IPS-18c (cell line): ENCODE data around the gene LRRC72.

ENCODE experiments used
- H3K4me3 ChIP-seq: 2 replicates; pipeline ENCODE4 v1.7.0; 2013; ENCODE audit warnings: low read depth, mild to moderate bottlenecking, low read length, moderate library complexity; ENCODE audit not compliant: insufficient read depth
- H3K9me3 ChIP-seq: one replicate; pipeline ENCODE4 v1.6.1; 2013; ENCODE audit warnings: mild to moderate bottlenecking, low read length, moderate library complexity; ENCODE audit not compliant: control insufficient read depth, insufficient read depth

LRRC72 gene

DNA sequence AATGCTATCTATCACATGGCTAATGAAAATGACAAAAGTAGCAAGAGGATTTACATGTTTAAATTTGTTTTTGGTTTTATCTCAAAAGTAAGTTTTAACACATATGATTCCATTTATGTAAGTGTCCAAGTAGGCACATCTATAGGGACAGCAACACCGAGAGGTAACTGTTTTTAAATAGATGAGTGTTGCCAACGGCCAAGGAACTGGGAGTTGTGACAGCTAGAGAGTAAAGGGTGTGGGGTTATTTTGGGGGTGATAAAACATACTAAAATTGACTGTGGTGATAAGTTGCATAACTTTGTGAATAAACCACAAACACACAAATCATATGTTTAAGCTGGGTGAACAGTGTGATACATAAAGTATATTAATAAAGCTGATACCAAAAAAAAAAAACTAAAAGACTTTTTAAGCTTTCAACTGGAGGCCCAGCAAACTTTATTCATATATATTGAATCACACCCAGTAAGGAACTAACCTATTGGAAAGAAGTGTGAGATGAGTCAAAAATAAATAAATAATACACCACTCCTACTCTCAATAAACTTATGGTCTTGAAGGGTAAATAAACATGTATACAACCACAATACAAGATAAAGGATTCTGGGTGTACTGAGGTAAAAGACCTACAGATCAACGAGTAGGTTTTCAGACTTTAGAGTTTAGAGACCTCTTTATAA lies 33.0 kb downstream of the LRRC72 start:
- H3K4me3 ChIP-seq: no peak overlapping the region
- no peaks in the 10 kb centered on the region for H3K9me3 ChIP-seq

DNA sequence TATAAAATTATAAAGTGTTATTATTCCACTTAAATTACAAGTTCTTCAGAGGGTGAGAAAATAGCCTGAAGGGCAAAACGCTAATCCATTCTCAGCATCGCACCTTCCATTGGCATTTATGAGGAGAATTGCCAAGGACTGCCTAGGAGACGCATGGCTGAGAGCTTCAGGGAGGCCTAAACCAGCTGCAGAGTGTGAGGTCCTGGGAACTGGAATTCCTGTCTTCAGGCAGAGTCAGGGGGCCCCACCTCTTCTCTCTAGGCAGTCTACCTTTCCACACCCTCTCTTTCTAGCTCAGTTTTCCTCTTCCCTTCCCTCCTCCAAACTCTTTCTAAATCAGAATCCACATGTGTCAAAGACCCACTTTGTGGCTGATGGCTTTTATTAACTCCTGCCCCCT lies 35.3 kb downstream of the LRRC72 start:
- Histone ChIP-seq H3K4me3 (no peak overlapping the region), H3K9me3 (no peaks in the 10 kb centered on the region)

DNA sequence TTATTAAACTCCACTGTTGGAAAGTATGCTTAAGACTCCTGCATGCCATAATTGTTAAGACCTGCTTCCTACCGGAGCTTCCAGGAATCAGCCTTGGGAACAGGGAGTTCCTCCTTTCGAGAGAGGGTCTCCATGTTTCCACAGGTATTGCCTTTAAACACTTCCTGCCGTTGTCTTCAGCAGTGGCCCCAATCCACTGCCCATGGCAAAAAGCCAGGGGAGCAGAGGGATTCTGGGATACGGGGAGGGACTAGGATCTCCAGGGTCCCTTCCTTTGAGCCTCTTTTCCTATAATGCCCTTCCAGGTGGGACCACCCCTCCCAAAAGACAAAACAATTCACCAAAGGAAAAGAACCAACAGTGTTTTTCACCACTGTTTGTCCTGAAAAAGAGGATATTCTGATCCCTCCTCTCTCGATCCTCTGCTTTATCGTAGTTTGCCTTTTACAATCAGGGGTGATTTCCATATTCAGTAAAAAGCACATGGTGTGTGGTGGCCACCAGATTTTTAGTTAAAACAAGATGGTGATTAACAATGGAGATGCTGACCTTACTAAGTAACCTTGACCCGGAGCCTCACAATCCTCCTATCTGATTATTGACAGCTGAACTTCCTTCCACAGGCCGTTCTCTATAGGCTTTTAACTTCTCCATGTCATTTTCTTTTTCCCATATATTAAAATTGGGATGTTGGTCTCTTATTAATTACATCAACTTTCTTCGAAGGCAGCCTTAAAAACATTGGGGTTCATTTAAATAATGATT lies 36.0 kb downstream of the LRRC72 start:
- no peak overlapping the region for H3K4me3 ChIP-seq
- H3K9me3 ChIP-seq: no peaks in the 10 kb centered on the region

DNA sequence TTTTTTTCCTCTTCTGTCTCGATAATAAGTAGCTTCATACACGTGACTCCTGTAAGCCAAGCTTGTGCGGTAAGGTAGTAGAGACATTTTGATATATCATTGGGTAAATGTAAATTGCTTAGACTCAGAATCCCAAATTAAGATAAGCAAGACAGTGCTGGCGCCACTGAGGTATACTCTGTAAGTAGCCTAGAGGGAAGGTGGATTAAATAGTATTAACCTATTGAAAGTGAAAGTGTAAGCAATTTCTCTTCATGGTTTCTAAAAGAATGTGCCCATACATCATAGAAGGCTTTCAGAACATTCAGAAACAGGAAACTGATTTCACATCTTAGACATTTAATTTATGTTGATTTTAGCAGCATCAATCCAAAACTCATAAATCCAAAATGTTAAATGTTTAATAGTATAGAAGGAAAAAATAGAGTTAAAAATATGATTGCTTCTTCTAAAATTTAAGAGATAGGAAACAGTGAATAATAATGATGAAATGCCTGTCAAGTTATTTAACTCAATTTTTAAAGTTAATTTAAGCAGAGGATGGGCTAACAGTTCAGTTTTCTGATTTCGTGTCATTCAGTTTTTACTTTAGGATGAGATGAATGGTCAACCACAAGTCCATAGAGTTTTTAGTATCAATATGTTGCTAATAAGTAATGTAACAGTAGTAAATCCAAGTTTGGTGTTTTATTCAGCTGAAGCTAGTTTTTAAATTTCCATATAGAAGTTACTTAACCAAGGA lies 36.8 kb downstream of the LRRC72 start:
- no peak overlapping the region for H3K4me3 ChIP-seq
- H3K9me3 ChIP-seq: no peaks in the 10 kb centered on the region

DNA sequence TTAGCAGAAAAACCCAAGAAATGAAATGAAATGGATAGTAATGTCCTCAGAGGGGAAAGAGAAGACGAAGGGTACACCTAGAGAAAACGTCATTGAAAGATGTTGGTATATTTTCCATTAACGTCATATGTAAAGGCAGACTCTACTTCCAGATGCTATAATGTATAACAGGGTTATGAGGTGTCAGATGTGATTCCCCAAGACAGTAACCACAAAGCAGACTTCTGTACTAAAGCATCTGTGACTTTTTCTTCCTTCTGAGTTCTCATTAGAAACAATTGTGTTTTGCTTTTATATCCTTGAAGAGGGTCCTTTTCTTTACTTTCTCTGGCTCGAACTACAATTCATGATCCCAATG lies 37.4 kb downstream of the LRRC72 start:
- no peak overlapping the region for H3K4me3 ChIP-seq
- no peaks in the 10 kb centered on the region for H3K9me3 ChIP-seq

DNA sequence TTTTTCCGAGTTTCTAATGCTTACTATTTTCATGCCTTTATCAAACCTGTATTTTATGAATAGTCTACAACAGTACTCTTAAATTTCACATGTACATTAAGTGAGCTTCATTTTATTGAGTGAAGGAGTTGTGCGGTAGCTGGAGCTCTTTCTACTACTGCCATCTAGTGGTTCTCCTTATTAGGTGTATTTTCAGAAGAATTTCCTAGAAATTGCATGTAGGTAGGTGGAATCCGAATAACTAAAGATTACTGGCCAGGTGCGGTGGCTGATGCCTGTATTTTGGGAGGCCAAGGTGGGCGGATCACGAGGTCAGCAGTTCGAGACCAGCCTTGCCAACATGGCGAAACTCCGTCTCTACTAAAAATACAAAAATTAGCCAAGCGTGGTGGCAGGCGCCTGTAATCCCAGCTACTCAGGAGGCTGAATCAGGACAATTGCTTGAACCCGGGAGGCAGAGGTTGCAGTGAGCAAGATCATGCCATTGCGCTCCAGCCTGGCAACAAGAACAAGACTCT lies 38.3 kb downstream of the LRRC72 start:
- Histone ChIP-seq H3K9me3 (no peaks in the 10 kb centered on the region), H3K4me3 (no peak overlapping the region)

DNA sequence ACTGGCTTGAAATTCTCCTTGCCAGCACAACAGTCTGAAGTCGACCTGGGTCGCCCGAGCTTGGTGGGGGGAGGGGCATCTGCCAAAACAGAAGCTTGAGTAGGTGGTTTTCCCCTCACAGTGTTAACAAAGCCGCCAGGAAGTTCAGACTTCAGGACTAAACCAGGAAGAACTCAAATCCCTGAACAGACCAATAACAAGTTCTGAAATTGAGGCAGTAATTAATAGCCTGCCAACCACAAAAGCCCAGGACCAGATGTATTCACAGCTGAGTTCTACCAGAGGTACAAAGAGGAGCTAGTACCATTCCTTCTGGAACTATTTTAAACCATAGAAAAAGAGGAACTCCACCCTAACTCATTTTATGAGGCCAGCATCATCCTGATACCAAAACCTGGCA lies 45.3 kb downstream of the LRRC72 start:
- Histone ChIP-seq H3K9me3 (no peaks in the 10 kb centered on the region), H3K4me3 (no peak overlapping the region)

DNA sequence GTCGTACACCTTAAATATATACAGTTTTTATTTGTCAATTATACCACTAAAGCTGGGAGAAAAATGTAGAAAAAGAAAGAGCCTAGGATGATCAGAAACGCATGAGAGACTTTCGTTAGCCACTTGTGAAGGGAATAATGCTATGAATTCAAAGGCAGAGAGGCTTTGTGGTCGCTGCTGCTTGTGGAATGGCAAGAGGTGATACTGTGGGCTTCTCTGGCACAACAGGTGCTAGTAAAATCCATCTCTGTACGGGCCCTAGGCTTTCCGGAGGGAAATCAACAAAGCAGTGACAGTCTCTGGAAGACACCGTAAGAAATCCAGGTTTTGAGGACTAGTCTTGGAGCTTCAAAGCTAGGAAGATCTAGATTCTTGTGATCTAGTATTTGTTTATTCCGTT lies 52.6 kb downstream of the LRRC72 start:
- H3K9me3 ChIP-seq: no peaks in the 10 kb centered on the region
- H3K4me3 ChIP-seq: no peak overlapping the region

DNA sequence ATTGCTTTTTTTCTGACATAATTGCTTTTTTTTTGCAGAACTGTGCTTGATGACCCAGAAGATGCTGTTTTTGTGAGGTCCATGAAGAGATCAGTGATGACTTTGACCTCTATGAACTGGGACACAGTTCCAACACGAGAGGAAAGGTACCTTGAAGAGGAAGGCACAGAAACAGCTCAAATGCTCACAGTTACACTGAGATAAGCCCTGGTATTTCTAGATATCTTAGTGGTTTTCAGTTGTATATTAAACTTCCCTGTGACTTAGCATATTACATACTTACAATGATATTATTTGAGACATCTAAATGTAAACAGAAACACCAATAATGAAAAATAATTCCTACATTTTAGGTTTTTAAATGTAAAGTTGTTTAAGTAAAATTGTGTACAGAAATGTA lies 54.7 kb downstream of the LRRC72 start:
- Histone ChIP-seq H3K4me3 (no peak overlapping the region), H3K9me3 (no peaks in the 10 kb centered on the region)

DNA sequence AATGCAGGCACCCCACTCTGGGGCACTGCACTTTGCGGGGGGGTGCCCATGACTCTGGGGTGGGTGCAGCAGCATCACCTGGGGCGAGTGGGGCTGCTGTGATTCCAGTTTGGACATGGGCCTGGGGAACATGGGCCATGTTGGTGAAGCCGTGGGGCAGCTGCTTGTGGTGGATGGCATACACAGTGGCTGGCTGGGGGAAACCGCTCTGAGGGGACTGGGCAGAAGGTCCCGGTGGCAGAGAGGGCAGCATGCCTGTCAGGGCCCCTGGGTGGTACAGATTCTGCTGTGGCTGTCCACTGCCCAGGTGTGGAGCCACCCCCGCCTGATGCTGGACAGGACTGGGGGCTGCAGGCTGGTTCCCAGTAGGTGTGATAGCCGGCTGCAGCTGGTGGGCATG lies 57.2 kb downstream of the LRRC72 start:
- H3K9me3 ChIP-seq: no peaks in the 10 kb centered on the region
- no peak overlapping the region for H3K4me3 ChIP-seq

DNA sequence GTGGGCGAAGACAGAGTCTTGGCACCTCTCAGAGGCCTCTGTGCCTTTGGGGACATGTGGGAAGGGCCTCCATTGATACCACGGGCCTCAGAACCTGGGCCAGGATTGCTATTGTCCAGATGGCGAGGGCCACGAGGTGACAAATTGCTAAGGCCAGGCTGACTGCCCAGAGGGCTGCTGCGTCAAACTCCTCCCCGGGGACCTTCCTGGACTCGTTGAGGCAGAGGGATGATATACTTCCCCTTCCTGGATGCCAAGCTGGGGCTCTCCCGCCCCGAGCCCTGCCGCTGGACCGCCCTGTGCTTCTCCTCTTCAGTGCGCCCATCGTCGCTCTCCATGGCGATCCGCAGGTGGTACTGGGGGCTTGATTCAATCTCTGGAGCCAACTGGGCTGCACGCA lies 58.9 kb downstream of the LRRC72 start:
- no peaks in the 10 kb centered on the region for H3K9me3 ChIP-seq
- no peak overlapping the region for H3K4me3 ChIP-seq

DNA sequence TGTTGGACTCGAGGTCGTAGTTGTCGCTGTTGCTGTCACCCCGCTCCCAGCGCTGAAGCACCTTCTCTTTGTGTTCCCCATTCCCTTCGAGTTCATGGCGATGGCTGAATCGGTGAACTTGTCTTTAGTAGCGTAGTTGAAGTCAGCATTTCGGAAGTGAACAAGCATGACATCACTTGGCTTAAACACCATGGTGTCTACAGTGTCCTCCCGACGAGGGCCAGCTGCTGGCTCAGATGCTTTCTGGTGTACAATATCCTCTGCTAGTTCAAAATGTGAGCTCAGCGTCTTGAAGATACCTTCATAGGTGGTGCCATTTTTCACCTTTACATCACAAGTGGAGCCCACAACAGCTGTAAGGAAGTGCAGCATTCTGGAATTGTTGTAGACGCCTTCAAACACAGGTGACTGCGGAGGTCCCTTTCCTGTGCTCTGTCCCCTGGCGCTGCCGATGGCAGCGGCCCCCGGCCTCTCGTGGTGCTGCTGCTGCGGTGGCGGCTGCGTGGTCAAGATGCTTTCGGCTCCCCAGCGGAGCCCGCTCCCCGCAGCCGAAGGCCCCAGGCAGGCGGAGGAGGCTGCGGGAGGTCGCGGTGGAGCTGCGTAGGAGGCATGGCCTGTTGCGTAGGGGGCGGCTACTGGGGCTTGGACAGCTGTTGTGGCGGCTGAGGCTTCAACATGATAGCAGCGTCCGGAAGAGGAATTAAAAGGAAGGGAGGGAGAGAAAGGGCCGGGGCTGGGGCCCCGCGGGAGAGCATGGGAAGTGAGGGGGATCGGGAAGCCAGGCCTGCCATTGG lies 59.7 kb downstream of the LRRC72 start:
- H3K4me3 ChIP-seq: no peak overlapping the region

DNA sequence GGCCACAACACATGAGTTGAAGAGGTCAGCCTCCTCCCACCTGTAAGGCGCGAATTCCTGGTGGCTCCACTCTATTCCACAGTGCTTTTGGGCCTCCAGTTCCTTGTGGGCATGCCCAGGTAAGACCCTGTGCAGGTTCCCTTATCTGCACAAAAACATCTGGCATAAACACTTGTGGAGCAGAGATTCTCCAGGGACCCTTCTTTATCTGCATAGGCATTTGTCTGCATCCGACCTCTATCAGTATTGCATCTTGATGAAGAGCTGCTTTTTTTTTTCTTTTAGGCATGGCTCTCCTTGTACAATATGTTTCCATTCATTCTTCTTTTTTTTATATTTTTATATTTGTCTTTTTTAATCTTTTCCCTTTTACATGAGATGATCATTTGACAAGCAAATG lies 60.5 kb downstream of the LRRC72 start:
- H3K4me3 ChIP-seq: no peak overlapping the region

More for the DNA sequence above, 59.7 kb downstream of the LRRC72 start:
- no peaks in the 10 kb centered on the region for H3K9me3 ChIP-seq

DNA sequence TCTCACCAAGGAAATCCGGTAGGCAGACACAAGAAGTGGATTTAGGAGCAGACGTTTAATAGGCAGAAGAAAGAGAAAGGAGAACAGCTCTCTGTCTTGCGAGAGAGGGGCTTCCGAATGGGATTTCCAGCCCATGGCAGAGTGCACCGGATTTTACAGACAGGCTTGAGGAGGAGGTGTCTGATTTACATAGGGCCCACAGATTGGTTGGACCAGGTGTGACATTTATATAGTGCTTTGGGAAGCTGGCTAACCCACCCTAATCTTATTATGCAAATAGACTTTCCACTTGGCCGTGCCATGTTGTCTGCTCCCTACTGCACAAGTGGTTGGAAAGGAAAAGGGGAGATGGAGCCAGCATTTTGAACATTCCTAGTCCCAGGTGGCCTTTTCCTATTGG lies 61.2 kb downstream of the LRRC72 start:
- no peaks in the 10 kb centered on the region for H3K9me3 ChIP-seq
- H3K4me3 ChIP-seq: no peak overlapping the region

More for the DNA sequence above, 60.5 kb downstream of the LRRC72 start:
- H3K9me3 ChIP-seq: no peaks in the 10 kb centered on the region

DNA sequence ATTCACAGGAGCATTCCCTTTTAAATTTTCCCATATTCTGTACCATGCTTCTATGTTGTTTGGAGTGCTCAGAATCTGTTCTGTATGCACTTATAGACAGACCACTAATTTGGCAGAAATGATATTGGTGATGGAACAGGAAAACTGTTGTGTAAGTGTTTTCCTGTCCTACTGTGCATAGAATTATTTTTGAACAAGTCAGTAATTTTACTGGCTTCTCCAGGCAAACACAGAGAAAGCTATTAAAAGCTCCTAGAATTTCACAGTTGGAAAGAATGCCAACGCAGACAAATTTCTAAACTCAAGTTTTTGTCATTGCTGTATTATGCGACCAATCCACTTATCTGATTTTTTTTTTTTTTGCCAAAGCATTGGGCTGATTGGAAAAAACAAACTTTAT lies 63.3 kb downstream of the LRRC72 start:
- H3K9me3 ChIP-seq: no peaks in the 10 kb centered on the region
- no peak overlapping the region for H3K4me3 ChIP-seq

DNA sequence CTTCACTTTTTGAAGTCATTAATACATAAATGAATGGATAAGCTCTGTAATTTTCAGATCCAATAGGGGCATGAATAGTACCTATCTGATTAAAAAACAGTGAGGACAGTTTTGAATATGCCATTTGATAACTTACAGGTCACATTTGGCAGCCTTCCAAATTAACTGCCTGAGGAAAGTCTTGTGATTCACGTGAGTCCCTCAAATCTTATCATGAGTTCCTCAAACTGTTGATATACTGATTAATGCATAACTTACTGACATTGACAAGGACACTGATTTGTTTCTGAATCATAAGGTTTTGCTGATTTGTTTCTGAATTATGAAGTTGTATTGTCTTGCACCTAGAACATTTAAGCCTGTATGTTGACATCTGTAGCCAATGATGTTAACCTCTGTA lies 63.8 kb downstream of the LRRC72 start:
- Histone ChIP-seq H3K9me3 (no peaks in the 10 kb centered on the region), H3K4me3 (no peak overlapping the region)

DNA sequence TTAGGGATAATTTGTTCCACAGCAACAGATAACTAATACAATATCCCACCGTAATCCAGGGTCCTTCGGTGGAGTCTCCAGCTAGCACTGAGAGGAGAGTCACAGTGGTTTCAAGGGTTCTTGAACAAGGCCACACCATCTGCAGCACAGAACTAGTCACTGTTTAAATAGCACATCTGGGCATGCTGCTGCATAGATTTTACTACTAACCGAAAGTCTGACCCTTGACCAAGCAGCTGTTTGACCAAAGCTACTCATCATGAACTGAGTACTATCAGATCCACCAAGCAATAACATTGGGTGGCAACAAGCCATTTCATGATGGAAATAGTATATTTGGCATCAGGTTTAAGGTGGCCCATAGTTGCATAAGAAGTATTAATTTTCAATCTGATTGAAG lies 65.8 kb downstream of the LRRC72 start:
- Histone ChIP-seq H3K4me3 (no peak overlapping the region), H3K9me3 (no peaks in the 10 kb centered on the region)
